ENCODE data around the gene NECTIN2.

Gene NECTIN2

DNA sequence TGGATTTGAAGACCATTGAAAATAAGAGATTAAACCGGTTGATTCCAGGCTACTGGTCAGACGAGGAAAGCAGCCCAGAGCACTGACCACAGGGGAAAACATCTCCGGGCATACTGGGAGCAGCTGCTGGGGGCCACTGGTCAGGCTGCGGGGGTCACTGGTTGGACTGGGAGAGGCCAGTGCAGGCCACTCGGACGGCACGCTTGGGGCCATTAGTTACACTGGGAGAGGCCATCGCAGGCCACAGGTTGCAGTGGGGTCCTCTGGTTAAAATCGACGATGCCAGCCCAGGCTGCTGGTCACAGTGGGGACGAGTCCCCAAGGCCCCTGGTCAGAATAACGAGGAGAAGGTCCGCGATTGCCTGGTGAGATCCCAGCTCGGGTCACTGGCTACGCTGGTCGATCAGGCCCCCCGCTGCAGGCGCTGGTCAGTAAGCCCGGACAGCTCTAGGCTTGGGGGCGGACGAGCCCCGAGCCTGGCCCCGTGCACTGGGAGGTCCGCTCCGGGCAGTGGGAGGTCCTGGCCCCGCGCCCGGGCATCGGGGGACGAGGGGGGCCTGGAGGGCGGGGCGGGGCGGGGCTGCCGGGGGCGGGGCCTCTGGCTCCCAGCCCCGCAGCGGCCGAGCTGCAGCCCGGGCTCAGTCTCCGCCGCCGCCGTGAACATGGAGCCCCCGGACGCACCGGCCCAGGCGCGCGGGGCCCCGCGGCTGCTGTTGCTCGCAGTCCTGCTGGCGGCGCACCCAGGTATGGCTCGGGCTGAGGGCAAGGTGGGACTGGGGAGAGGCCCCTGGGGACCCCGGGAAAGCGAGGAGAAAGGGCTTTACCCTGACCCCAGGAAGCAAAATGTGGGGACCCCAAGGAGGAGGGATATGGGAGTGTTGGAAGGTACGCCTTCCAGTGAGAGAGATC lies 37.4 kb upstream of the NECTIN2 start, which contains the start of gene BCAM:
BCAM (plus strand) TSS at position 641 of the 909 bp plus-strand sequence; CDS start at position 663, 22 bp downstream.
- Histone ChIP-seq H3K27me3 (ENCODE audit: control insufficient read depth, insufficient read depth, low read length) (no peaks in the 10 kb centered on the region), H3K36me3 (ENCODE audit: control insufficient read depth, insufficient read depth, low read length) (no peaks in the 10 kb centered on the region), H3K9ac (peak within 1 kb of the TSS; percentile 72), H3K4me3 (ENCODE audit: low read depth, low read length) (peak within 1 kb of the TSS; percentile 68), H3K27ac (peak within 1 kb of the TSS; percentile 96), H3K4me2 (ENCODE audit: low read length) (peak within 1 kb of the TSS; percentile 89), H3K9me3 (ENCODE audit: control insufficient read depth, low read length) (no peaks in the 10 kb centered on the region), H3K79me2 (no peaks in the 10 kb centered on the region), H3K4me1 (peaks cover 18% of the 10 kb centered on the region), H2AFZ (peak within 1 kb of the TSS; percentile 96)
- no peak for TF ChIP-seq CTCF (IDR thresholded peaks at IDR 0.05)

- H3K79me2 ChIP-seq = no peaks in the 10 kb centered on the region
- H3K27ac ChIP-seq = peak overlapping the region; percentile 96
- no peaks in the 10 kb centered on the region for H3K9me3 ChIP-seq (ENCODE audit: control insufficient read depth, low read length)
- peak overlapping the region; percentile 68 for H3K4me3 ChIP-seq (ENCODE audit: low read depth, low read length)
- peak overlapping the region; percentile 87 for H3K4me2 ChIP-seq (ENCODE audit: low read length)
- peak overlapping the region; percentile 72 for H3K9ac ChIP-seq
- peak overlapping the region; percentile 96 for H2AFZ ChIP-seq
- no peaks in the 10 kb centered on the region for H3K36me3 ChIP-seq (ENCODE audit: control insufficient read depth, insufficient read depth, low read length)
- H3K4me1 ChIP-seq = peaks cover 18% of the 10 kb centered on the region
- no peak for TF ChIP-seq CTCF (IDR thresholded peaks at IDR 0.05)
- no peaks in the 10 kb centered on the region for H3K27me3 ChIP-seq (ENCODE audit: control insufficient read depth, insufficient read depth, low read length)
These were observed 36.4 kb upstream of the NECTIN2 start for GRCh38 chr19:44809577-44810233.

DNA sequence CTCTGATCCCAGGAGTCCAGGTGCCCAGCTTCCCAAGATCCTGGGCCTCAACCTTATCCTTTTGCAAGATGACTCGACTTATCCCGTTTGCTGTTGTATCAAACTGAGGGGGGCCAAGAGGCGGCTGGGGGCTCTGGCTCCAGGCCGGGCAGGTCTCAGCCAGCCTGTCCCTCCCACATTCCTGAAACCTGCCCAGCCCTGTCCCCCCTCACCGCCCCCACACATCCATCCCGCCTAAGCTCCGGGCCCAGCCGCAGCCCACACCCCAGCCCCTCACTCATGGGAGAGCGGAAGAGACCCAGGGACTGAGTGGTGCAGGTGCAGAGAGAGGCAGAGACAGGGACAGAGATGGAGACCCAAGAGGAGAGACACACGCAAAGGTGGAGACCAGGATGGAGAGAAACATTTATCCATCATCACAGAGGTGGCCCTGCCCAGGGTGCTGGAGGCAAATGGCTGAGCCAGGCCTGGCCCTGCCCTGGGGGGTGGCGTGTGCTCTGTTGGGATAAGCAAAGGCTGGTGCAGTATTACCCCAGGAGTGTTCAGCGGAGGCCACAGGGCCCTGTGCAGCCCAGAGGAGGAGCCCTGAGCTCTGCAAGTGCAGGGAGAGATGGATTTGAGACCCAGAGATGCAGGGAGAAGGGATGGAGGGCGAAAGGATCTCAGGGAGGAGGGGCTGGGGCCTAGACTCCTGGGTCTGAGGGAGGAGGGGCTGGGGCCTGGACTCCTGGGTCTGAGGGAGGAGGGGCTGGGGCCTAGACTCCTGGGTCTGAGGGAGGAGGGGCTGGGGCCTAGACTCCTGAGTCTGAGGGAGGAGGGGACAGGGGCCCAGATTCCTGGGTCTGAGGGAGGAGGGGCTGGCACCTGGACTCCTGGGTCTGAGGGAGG lies 35.6 kb upstream of the NECTIN2 start:
- H3K4me3 ChIP-seq (ENCODE audit: low read depth, low read length) = no peak overlapping the region
- no peak overlapping the region for H3K27ac ChIP-seq
- no peak overlapping the region for H3K9ac ChIP-seq
- H3K36me3 ChIP-seq (ENCODE audit: control insufficient read depth, insufficient read depth, low read length) = no peaks in the 10 kb centered on the region
- H2AFZ ChIP-seq = no peak overlapping the region
- no peak for TF ChIP-seq CTCF (IDR thresholded peaks at IDR 0.05)
- no peaks in the 10 kb centered on the region for H3K9me3 ChIP-seq (ENCODE audit: control insufficient read depth, low read length)
- H3K27me3 ChIP-seq (ENCODE audit: control insufficient read depth, insufficient read depth, low read length) = no peaks in the 10 kb centered on the region
- no peak overlapping the region for H3K4me2 ChIP-seq (ENCODE audit: low read length)
- H3K79me2 ChIP-seq = no peaks in the 10 kb centered on the region
- H3K4me1 ChIP-seq = peaks cover 18% of the 10 kb centered on the region

GRCh38 chr19:44811122-44811419 lies 35.0 kb upstream of the NECTIN2 start:
- Histone ChIP-seq H3K27ac (no peak overlapping the region), H3K4me1 (peaks cover 18% of the 10 kb centered on the region), H3K79me2 (no peaks in the 10 kb centered on the region), H3K36me3 (ENCODE audit: control insufficient read depth, insufficient read depth, low read length) (no peaks in the 10 kb centered on the region), H3K4me2 (ENCODE audit: low read length) (no peak overlapping the region), H3K4me3 (ENCODE audit: low read depth, low read length) (no peak overlapping the region), H3K9ac (no peak overlapping the region), H3K9me3 (ENCODE audit: control insufficient read depth, low read length) (no peaks in the 10 kb centered on the region), H2AFZ (no peak overlapping the region), H3K27me3 (ENCODE audit: control insufficient read depth, insufficient read depth, low read length) (no peaks in the 10 kb centered on the region)
- TF ChIP-seq CTCF (IDR thresholded peaks at IDR 0.05) = no peak

All from parathyroid adenoma (tissue), 2 donors.